SIG-M5 treated with dmso at 0.1 percent for 504 hours (cell line): ENCODE results near the gene GPD2.
"Not testable (repeated sequence)": the region's sequence is repeated elsewhere in the genome, so short reads cannot be mapped to it uniquely, and the experiment has no call there.

ENCODE experiments used
- DNase-seq: peaks from one replicate; lab custom pipeline; 2025; ENCODE audit not compliant: unreplicated experiment; lab: John Stamatoyannopoulos, UW

GPD2 gene

GRCh38 chr2:156526950-156527636 lies 90.9 kb downstream of the GPD2 start:
- no peak for DNase-seq

- not testable (repeated sequence) for DNase-seq
Observed at GRCh38 chr2:156528583-156528982, 92.4 kb downstream of the GPD2 start.

GRCh38 chr2:156532989-156533388 lies 96.8 kb downstream of the GPD2 start:
- DNase-seq, result no peak

DNA sequence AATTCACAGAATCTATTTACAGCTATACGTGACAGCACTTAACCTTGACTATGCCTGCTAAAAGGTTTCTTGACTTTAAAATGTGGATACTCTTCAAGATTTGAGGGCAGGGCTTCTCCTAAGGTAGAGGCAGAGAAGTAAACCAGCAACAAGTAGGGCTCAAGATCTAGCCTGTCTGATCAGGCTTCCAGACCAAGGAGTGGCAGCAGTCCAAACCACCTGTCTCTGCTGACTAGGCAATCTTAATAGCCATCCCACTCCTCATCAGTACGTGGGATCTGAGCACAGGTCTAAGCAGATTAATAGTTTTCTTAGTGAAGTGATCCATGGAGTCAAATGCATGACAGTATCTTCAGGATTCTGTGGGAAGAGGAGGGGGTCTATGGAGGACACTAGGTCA lies 100.4 kb downstream of the GPD2 start:
- no peak for DNase-seq

GRCh38 chr2:156537141-156537540 lies 101.0 kb downstream of the GPD2 start:
- no peak for DNase-seq

DNA sequence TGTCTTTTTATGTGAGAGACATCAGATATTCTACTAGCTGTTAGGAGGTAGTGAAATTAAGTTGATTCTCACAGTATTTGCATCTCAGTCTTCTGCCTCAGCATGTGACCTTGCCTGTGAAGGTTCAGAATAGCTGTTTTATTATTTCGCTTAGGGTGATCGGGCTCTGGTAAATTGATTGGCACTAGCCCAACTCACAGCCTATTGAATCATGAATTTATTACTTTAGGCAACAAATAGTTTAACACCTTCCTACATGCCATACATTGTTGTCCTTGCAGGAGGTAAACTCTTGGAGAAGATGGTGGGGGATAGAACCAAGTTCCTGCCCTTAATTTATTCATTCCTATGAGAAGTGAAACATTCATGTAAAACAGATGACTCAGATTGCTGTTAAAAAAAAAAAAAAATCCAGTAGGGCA lies 101.9 kb downstream of the GPD2 start:
- DNase-seq, result no peak

DNA sequence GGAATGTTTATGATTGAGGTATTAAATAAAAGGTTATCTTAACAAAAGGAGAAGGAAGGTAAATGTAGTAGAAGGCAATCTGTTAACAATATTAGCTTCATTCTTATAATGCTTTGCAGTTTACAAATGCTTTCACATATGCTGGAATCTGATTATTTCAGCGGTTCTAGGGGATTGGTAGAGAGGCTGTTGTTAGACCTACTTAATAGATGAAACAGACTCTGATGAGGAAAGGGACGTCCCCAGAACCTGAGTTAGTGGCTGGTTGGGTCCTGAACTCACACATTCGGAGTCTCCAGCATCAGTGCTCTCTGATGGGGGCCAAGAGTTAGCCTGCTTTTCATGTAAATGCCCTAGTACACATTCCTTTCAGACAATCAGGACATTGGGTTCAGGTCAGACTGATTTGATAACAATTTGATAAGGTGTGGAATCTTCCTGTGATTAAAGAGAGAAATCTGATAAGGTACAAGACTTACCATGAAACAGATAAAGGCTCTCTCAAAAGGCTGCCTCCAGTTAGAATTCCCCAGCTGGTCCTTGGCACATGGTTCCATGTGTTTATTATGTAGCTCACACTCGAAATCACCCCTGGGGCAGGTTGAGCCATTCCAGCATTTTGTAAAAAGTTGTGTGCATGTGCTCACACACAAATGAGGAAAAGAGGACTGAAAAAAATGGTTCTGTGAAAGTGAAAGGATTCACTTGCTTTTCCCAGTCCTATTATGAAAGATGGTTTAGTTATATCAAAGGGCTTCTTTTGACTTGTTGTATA lies 103.1 kb downstream of the GPD2 start:
- no peak for DNase-seq

DNA sequence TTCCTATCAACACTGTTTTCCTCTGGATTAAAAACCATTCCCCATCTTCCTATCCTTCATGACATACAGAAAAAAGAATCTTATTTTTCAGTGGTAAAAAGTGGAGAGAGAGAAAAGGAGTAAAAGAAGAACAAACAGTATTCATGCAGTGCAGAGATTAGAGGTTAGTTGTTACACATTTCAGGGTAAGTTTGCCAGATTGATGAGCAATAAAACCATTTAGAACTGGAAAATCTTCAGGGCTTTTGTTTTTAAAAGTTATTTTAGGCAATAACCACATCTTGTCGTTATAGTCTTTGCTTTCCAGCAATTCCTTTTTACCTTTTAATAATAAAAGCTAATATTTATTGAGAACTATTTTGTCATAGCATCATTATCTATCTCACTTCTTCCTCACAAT lies 104.5 kb downstream of the GPD2 start:
- no peak for DNase-seq

DNA sequence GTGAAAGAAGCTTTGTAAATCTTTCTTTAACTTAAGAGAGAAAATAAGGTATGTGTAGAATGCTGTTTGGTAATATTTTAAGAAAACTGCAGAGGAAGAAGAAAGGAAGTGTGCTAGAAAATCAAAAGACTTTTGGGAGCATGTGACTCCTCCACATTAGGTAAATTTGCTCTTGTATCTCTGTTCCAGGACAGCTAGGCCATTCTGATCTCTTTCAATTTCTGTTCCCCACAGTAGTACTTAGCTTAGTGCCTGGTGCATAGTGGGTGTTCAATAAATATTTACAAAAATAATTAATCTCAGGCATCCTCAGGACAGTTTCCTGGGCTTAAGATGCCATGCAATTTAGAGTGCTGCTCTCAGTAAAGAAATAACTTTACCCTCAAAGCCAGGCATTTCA lies 105.0 kb downstream of the GPD2 start:
- no peak for DNase-seq

GRCh38 chr2:156541706-156542105 lies 105.5 kb downstream of the GPD2 start:
- DNase-seq, result no peak

DNA sequence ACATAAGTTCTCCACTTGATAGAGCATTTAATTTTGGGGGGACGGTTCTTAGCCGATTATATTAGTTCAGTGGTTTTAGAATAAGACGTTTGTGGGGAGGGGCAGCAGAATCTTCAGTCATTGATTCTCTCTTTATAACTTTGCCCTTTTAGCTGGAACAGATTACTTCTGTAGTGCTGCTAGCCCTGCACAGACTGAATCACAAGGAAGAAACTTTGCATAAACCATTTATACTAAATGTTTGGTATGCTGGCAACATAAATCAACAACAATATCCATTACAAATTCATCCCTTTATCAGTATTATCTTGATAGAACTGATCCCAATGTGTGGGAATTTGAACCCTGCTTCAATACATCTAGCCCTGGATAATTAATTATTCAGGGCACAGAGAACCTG lies 112.2 kb downstream of the GPD2 start:
- no peak for DNase-seq

DNA sequence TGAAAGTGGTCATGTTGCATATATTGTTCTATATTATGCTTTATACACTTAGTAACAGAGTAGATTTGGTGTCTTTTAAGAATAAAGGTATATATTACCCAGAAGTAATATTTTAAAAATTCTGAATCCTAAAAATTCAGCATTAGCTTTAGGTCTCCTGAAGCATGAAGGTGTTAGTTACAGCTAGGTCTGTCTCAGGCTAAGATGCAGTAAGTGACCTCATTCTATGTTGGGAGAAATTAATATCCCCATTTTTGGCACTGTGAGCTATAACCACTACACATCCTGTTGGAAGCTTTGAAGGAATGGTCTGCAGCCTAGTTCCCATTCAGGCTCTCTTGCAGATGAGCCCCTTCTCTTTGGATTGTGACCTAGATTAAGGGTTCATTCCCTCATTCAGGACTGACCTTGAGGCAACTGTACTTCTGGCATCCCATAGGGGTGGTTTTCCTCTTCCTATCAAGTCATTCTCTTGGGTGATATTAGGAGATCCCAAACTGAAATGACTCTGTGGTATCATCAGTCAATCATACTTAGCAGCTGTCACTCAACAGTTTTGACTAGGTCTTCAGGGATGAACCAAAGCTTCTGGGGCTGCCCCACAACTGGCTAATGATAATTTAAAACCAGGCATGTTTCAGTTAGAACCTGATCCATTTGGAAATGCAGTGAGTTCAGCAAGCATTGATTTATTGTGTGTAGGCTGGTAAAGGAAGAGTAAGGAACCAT lies 117.7 kb downstream of the GPD2 start:
- DNase-seq, result no peak

GRCh38 chr2:156561326-156561725 lies 125.1 kb downstream of the GPD2 start:
- no peak for DNase-seq

GRCh38 chr2:156562124-156562523 lies 125.9 kb downstream of the GPD2 start:
- no peak for DNase-seq

DNA sequence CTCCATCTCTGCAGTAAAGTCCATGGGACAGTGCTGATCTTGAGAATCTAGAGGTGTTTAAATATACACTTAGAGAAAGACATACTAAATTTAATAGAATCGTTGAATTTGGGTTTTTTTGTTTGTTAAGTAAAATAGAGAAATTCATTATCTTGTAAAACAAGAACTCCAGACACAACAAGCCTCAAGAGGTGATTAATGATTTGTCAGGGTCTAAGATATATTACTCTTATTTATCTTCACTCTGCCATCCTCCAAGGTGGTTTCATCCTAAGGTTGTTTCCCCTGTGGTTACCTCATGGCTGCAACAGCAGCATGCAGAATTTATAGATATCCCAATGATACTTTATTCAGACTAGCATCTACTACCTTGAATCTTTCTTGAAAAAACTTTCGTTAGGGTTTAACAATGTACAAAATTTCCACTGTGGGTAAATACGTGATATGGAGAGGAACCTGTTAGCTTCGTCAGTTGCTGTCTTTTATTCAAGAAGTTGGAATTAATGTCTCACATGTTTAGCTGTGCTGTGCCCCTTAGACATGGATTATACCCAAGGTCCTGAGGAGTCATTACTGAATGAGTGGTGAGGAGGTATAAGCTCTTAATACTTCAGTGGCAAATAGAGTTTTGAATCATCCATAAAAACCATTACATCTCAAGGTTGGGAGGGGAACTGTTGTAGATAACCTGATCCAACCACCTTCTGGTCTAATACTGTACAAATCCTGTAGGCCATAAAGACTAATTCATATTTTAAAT lies 128.0 kb downstream of the GPD2 start:
- DNase-seq, result no peak

- DNase-seq, result no peak
Observed at GRCh38 chr2:156565066-156565710, 129.0 kb downstream of the GPD2 start.

DNA sequence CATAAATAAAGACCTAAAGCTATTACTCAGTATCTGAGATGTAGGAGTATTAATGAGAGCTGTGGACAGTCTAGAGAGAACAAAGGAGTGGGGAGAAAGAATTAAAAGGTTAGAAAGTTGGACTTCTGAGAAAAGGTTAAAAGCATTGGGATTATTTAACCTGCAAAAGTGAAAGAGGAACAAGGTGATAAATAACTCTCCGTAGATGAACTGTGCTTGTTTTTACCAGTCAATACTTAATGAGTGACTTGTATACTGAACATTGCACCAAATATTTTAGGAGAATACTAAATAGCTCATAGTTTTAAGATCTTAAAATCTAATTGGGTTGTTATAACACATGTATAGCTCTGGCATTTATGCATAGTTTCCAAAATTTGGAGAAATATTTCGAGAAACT lies 137.5 kb downstream of the GPD2 start:
- DNase-seq, result no peak

- no peak for DNase-seq
Observed at GRCh38 chr2:156574112-156574511, 137.9 kb downstream of the GPD2 start.

DNA sequence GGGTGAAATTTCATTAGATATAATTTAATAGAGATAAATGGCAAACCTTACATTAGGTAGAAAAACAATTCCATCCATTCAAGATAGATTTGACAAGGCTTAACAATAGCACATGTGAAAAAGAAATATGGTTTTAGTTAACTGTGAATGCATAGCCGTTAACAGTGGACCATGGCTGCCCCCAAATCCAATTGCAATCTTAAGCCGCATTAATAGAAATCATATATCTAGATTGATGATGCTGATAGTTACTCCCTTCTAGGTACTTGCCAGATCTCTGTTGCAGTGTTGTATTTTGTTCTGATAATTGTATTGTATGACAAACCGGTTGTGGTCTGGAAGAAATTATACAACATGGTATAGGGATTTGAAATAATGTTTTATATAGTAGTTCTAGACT lies 139.8 kb downstream of the GPD2 start:
- DNase-seq, result no peak

GRCh38 chr2:156580501-156580900 lies 144.3 kb downstream of the GPD2 start:
- no peak for DNase-seq

GRCh38 chr2:156581280-156581679 lies 145.1 kb downstream of the GPD2 start:
- no peak for DNase-seq
